Ascending aorta (tissue), 2 donors: ENCODE measurements around the gene ZDHHC22. TPM values are rescaled to one million over a fixed set of nuclear protein-coding genes. Genes with fewer than 3 reads are reported as not detected.

Experiments
- DNase-seq, 2 donors: peaks; one replicate each; pipeline ENCODE4 v3.0.0-alpha.2; 2019; ENCODE audit warnings: low spot score in 2 of 2
- H3K27ac ChIP-seq, 2 donors: fragments of 200-600 bp; sonication (generic); one replicate each; pipeline ENCODE4 v1.5.1; 2016 to 2017; ENCODE audit warnings: mild to moderate bottlenecking in 1 of 2
- H3K27me3 ChIP-seq: fragments of 200-600 bp; sonication (generic); one replicate; pipeline ENCODE4 v1.5.1; 2017
- H3K36me3 ChIP-seq, 2 donors: fragments of 200-600 bp; sonication (generic); one replicate each; pipeline ENCODE4 v1.5.1; 2016
- H3K4me1 ChIP-seq, 2 donors: fragments of 200-600 bp; sonication (generic); one replicate each; pipeline ENCODE4 v1.5.1; 2016 to 2017; ENCODE audit warnings: mild to moderate bottlenecking in 1 of 2
- H3K4me3 ChIP-seq, 2 donors: fragments of 200-600 bp; sonication (generic); one replicate each; pipeline ENCODE4 v1.5.1; 2016 to 2017; ENCODE audit warnings: mild to moderate bottlenecking in 1 of 2
- H3K9me3 ChIP-seq, 2 donors: fragments of 200-600 bp; sonication (generic); one replicate each; pipeline ENCODE4 v1.5.1; 2016
- intact Hi-C: fragments of 100-400 bp; cut with DNase I; formaldehyde crosslinking; loops from one replicate; pipeline ENCODE4 v1.15.1; 2023
- total RNA-seq: library from RNA; depleted of rRNA; stranded (reverse); fragments of >200 nt; gene quantifications from one replicate; pipeline ENCODE4 v1.1.0, GENCODE V29; 2016
- TF ChIP-seq, protein P1 (sequence below), 3 experiments: fragments of 200-600 bp in 2 of 3; fragments of 450-650 bp in 1 of 3; sonication (generic) in 2 of 3; IDR thresholded peaks; one replicate each; pipeline ENCODE4 v1.5.1; 2016 to 2019; ENCODE audit warnings: antibody characterized with exemption in 3 of 3, mild to moderate bottlenecking in 1 of 3, moderate library complexity in 1 of 3

Gene ZDHHC22
- total RNA-seq, 1 donor from 2014 or later = not detected

DNA sequence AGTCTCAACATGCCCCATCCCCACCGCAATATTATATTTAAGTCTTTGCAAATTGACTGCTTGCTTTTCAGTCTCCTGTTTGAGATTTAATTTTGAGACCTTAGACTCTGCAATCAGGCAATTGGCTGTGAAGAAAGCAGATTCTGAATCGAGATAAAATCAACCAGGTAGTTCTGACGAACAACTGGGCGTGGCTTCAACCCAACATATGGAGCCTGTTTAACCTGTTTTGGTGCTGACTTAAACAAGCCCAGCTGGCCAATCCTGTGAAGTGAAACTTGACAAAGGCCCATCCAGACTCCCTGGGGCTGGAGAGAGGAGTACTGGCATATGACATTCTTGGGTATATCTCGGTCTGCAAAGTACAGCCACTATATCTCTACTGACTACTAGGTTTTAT, 53.4 kb downstream of the ZDHHC22 start:
- no peaks in the 10 kb centered on the region for H3K27me3 ChIP-seq
- peaks cover 4 to 5% of the 10 kb centered on the region in 2 donors for H3K9me3 ChIP-seq
- intact Hi-C loops = no loop called here
- no peak overlapping the region for H3K27ac ChIP-seq
- H3K4me3 ChIP-seq = no peak overlapping the region
- H3K4me1 ChIP-seq = no peaks in the 10 kb centered on the region
- DNase-seq = peak in 1 of 2 donors; percentile 50
- H3K36me3 ChIP-seq = no peaks in the 10 kb centered on the region
- TF ChIP-seq, protein P1, sequence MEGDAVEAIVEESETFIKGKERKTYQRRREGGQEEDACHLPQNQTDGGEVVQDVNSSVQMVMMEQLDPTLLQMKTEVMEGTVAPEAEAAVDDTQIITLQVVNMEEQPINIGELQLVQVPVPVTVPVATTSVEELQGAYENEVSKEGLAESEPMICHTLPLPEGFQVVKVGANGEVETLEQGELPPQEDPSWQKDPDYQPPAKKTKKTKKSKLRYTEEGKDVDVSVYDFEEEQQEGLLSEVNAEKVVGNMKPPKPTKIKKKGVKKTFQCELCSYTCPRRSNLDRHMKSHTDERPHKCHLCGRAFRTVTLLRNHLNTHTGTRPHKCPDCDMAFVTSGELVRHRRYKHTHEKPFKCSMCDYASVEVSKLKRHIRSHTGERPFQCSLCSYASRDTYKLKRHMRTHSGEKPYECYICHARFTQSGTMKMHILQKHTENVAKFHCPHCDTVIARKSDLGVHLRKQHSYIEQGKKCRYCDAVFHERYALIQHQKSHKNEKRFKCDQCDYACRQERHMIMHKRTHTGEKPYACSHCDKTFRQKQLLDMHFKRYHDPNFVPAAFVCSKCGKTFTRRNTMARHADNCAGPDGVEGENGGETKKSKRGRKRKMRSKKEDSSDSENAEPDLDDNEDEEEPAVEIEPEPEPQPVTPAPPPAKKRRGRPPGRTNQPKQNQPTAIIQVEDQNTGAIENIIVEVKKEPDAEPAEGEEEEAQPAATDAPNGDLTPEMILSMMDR (IDR thresholded peaks at IDR 0.05) = no peak

DNA sequence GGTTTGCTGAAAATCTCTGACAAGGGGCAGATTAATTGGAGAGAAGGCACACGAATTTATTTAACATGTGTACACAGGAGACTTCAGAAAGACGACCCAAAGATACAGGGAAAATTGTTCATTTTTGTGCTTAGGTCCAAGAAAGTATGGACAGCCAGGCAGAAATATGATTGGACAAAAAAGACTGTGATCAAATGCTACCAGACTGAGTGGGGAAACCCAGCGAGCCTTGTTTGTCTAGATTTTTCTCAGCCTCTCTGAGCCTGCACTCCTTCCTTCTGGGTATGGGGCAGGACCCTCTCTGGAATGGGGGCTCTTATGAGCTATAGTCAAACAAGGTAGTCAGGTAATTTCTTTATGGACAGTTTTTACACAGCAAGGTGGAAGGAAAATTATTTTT, 54.0 kb downstream of the ZDHHC22 start:
- no peaks in the 10 kb centered on the region for H3K27me3 ChIP-seq
- peaks cover 4 to 5% of the 10 kb centered on the region in 2 donors for H3K9me3 ChIP-seq
- intact Hi-C loops = no loop called here
- H3K36me3 ChIP-seq = no peaks in the 10 kb centered on the region
- DNase-seq = peak in 1 of 2 donors; percentile 11
- H3K4me1 ChIP-seq = no peaks in the 10 kb centered on the region
- no peak overlapping the region for H3K27ac ChIP-seq
- H3K4me3 ChIP-seq = no peak overlapping the region
- TF ChIP-seq, protein P1 (IDR thresholded peaks at IDR 0.05) = no peak

DNA sequence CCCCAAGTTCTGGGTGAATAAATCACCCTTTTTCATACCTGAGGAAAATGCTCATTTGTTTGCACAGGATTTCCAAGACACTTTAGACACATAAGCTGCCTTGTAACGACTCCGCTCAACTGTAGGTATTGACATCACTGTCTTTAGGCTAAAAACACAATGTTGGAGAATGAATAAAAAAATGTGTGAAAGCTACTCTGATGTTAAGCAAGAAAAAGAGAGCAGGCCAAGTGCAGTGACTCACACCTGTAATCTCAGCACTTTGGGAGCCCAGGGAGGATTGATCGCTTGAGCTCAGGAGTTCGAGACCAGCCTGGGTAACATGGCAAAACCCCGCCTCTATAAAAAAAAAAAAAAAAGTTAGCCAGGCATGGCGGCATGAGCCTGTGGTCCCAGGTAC, 54.6 kb downstream of the ZDHHC22 start:
- Histone ChIP-seq H3K4me3 (no peak overlapping the region), H3K4me1 (no peaks in the 10 kb centered on the region), H3K27me3 (no peaks in the 10 kb centered on the region), H3K36me3 (no peaks in the 10 kb centered on the region), H3K9me3 (peaks cover 4 to 5% of the 10 kb centered on the region in 2 donors), H3K27ac (no peak overlapping the region)
- intact Hi-C loops = no loop called here
- TF ChIP-seq, protein P1 (IDR thresholded peaks at IDR 0.05) = no peak
- DNase-seq = peak in 1 of 2 donors; percentile 15

DNA sequence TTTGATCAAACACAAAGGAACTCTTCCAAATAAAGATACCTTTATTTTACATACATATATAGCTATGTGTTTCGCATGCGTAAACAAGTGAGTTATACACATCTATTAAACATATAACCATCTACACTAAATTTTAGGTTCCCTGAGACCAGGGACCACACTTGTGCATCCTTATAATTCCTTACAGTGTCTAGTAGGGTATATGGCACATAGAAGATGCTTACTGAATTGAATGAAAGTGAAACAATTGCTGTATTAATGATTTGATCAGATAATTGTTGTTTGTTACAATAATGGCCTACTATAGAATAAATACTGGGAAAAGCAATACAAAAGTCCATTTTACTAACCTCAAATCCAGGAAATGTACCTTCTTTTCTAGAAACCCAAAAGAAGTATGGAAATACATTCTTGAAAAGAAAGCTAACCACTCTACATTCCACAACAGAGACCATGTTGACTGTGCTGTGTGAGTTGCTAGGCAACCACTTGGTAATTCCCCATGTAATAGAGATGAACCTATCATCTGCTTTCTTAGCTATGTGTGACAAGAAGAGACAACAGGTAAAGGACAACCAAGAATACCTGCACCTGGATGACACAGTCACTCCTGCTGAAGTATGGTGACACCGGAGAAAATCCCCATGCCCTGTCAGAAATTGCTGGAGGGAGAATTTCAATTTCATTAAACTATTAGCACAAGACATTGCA, 55.4 kb downstream of the ZDHHC22 start:
- TF ChIP-seq, protein P1 (IDR thresholded peaks at IDR 0.05) = no peak
- Histone ChIP-seq H3K27me3 (no peaks in the 10 kb centered on the region), H3K27ac (no peak overlapping the region), H3K36me3 (no peaks in the 10 kb centered on the region), H3K4me3 (no peak overlapping the region), H3K9me3 (no peaks in the 10 kb centered on the region), H3K4me1 (no peaks in the 10 kb centered on the region)
- peak in 1 of 2 donors; percentile 7 for DNase-seq
- intact Hi-C loops = no loop called here

DNA sequence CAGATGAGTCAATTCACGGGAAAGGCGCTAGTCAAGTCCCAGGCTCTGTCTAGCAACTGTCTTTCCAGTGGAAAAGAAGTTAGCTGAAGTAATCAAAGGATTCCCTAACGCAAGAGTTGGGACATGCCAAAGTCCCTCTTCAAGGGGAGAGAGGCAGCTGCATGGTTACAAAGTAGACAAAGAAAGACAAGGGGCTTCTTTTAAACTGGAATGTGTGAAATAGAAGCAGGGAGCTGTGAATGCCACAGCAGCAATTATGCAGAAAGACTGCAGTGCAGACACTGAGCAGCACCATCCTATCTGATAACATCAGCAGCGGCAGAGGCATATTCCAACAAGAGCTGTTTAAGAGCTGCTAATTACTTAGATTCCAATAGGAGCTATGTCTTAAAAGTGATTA, 56.1 kb downstream of the ZDHHC22 start:
- no peaks in the 10 kb centered on the region for H3K9me3 ChIP-seq
- TF ChIP-seq, protein P1 (IDR thresholded peaks at IDR 0.05) = no peak
- no peaks in the 10 kb centered on the region for H3K36me3 ChIP-seq
- intact Hi-C loops = no loop called here
- no peak overlapping the region for H3K4me3 ChIP-seq
- no peak overlapping the region for H3K27ac ChIP-seq
- no peaks in the 10 kb centered on the region for H3K4me1 ChIP-seq
- no peak for DNase-seq
- H3K27me3 ChIP-seq = no peaks in the 10 kb centered on the region
